Transverse colon (tissue), 4 donors: ENCODE measurements around the gene MSMB.

Source experiments
- CTCF ChIP-seq, 5 experiments: fragments of 200-600 bp in 3 of 5; fragments of 450-650 bp in 2 of 5; sonication (generic) in 3 of 5; IDR thresholded peaks; 1 replicate in 2 of 5; 2 replicates in 3 of 5; pipeline ENCODE4 v1.5.1; 2016 to 2017; ENCODE audit warnings: antibody characterized with exemption in 5 of 5, inconsistent platforms in 3 of 5, mild to moderate bottlenecking in 2 of 5, moderate library complexity in 1 of 5
- EP300 ChIP-seq: sonication (generic); formaldehyde crosslinking; IDR thresholded peaks from one replicate; pipeline ENCODE4 v1.6.1; 2017; ENCODE audit warnings: antibody characterized with exemption, low read depth
- POLR2AphosphoS5 ChIP-seq, 3 donors: sonication (generic); formaldehyde crosslinking; IDR thresholded peaks; one replicate each; pipeline ENCODE4 v1.6.1; 2016; ENCODE audit warnings: antibody characterized with exemption in 3 of 3

- TF ChIP-seq CTCF (IDR thresholded peaks at IDR 0.05) (no peak), EP300 (no peak), POLR2AphosphoS5 (IDR thresholded peaks at IDR 0.05) (no peak)
These were observed 45.9 kb upstream of the MSMB start for GRCh38 chr10:46091828-46092523.
